ENCODE measurements around the gene BPTF. TPM values are rescaled to one million over a fixed set of nuclear protein-coding genes. Genes with fewer than 3 reads are reported as not detected.
"Not testable (repeated sequence)": the region's sequence is repeated elsewhere in the genome, so short reads cannot be mapped to it uniquely, and the experiment has no call there.

BPTF gene
- polyA plus RNA-seq, 1 of the 3 experiments (the other 2 are of a cell fraction): 61.4 TPM

DNA sequence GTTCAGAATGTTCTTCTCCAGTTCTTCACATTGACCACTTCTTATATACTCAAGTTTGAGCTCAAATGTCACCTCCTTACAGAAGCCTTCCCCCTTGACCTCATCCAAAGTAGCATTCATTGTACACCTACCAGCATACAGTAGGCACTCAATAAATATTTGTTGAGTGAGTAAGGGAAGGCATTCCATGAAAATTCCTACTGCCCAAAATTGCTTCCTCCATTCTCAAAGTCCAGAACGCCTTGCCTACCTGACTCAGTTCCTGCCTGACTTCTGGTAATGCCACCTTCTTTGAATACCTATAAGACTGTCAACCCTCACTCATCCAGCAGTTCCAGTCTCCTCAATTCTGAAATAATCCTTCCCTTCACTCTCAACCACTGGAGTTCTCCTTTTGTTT, 14.8 kb upstream of the BPTF start:
- DNase-seq: no peak
- no peak overlapping the region for H3K4me3 ChIP-seq (ENCODE audit: low read depth in 2 of 2, low read length in 1 of 2)
- 64% methylated on average over 1 of the region's 1 CpG for WGBS (ENCODE audit: low lambda C conversion rate)
- H3K27ac ChIP-seq (ENCODE audit: low read depth in 2 of 2, low read length in 1 of 2): no peak overlapping the region
- no peaks in the 10 kb centered on the region for H3K36me3 ChIP-seq (replicated peaks in 1 of 2; ENCODE audit: control insufficient read depth in 1 of 2, insufficient read depth in 2 of 2, low read length in 1 of 2)
- H4K20me1 ChIP-seq (ENCODE audit: insufficient read depth): no peaks in the 10 kb centered on the region
- H3K79me2 ChIP-seq (ENCODE audit: insufficient read depth): no peaks in the 10 kb centered on the region
- TF ChIP-seq TEAD4 (IDR thresholded peaks at IDR 0.05; ENCODE audit: borderline replicate concordance, insufficient read depth): no peak
- TF ChIP-seq YY1 (IDR thresholded peaks at IDR 0.05; ENCODE audit: low read depth): no peak
- no peak for TF ChIP-seq USF1 (IDR thresholded peaks at IDR 0.05; ENCODE audit: borderline replicate concordance, low read depth)
- TF ChIP-seq IRF3 (IDR thresholded peaks at IDR 0.05; ENCODE audit: low read depth, low read length): no peak
- TF ChIP-seq NRF1 (IDR thresholded peaks at IDR 0.05; ENCODE audit: low read depth, low read length): no peak
- no peak for TF ChIP-seq MEF2A (IDR thresholded peaks at IDR 0.05; ENCODE audit: borderline replicate concordance, low read depth)
- TF ChIP-seq USF2 (IDR thresholded peaks at IDR 0.05; ENCODE audit: borderline replicate concordance, low read depth, low read length): no peak
- TF ChIP-seq CHD2 (IDR thresholded peaks at IDR 0.05; ENCODE audit: low read length, partially characterized antibody): no peak
- TF ChIP-seq JUND (IDR thresholded peaks at IDR 0.05): no peak
- TF ChIP-seq RAD21 (IDR thresholded peaks at IDR 0.05; ENCODE audit: low read length): no peak
- TF ChIP-seq TAF1 (IDR thresholded peaks at IDR 0.05; ENCODE audit: borderline replicate concordance, low read depth, low read length): no peak
- TF ChIP-seq FOSL2 (IDR thresholded peaks at IDR 0.05; ENCODE audit: borderline replicate concordance, low read depth): no peak
- no peak for TF ChIP-seq REST (IDR thresholded peaks at IDR 0.05; ENCODE audit: low read depth, low read length)
- TF ChIP-seq NFIC (IDR thresholded peaks at IDR 0.05; ENCODE audit: borderline replicate concordance): no peak
- TF ChIP-seq FOXM1 (IDR thresholded peaks at IDR 0.05; ENCODE audit: low read depth): no peak
- no peak for TF ChIP-seq EP300 (IDR thresholded peaks at IDR 0.05; ENCODE audit: borderline replicate concordance in 1 of 2, low read depth in 1 of 2, low read length in 1 of 2)
- no peaks in the 10 kb centered on the region for H3K27me3 ChIP-seq (ENCODE audit: insufficient read depth)
- peaks cover 6% of the 10 kb centered on the region for H3F3A ChIP-seq (replicated peaks; ENCODE audit: insufficient read depth)
- ChIA-PET POLR2A (no interaction called here), CTCF (interaction anchor here (2.3 to 3.6 kb wide), 2 partner anchors 10 to 14 kb away, joined by 12 to 13 read pairs; partner anchors contain the start of gene BPTF)
- H3K9me2 ChIP-seq: no peaks in the 10 kb centered on the region
- no peak overlapping the region for H3K9ac ChIP-seq
- no peak overlapping the region for H2AFZ ChIP-seq (ENCODE audit: low read depth)
- no peaks in the 10 kb centered on the region for H3K9me3 ChIP-seq
- no peaks in the 10 kb centered on the region for H3K4me1 ChIP-seq (ENCODE audit: control insufficient read depth in 1 of 2, insufficient read depth in 2 of 2, low read depth in 1 of 2, low read length in 1 of 2)
- no peak overlapping the region for H3K4me2 ChIP-seq

- CTCF ChIA-PET: interaction anchor here (1.6 to 3.6 kb wide), 3 partner anchors 11 to 12 kb away, joined by 3 to 12 read pairs (median 7); partner anchors contain the start of gene BPTF
- H3K4me1 ChIP-seq (ENCODE audit: control insufficient read depth in 1 of 2, insufficient read depth in 2 of 2, low read depth in 1 of 2, low read length in 1 of 2); DNase-seq; H3K27me3 ChIP-seq (ENCODE audit: insufficient read depth); H3K4me2 ChIP-seq; H3K36me3 ChIP-seq (replicated peaks in 1 of 2; ENCODE audit: control insufficient read depth in 1 of 2, insufficient read depth in 2 of 2, low read length in 1 of 2); H3K9ac ChIP-seq; H2AFZ ChIP-seq (ENCODE audit: low read depth); POLR2A ChIA-PET; H3K9me3 ChIP-seq; H4K20me1 ChIP-seq (ENCODE audit: insufficient read depth); H3F3A ChIP-seq (replicated peaks; ENCODE audit: insufficient read depth); H3K4me3 ChIP-seq (ENCODE audit: low read depth in 2 of 2, low read length in 1 of 2); H3K27ac ChIP-seq (ENCODE audit: low read depth in 2 of 2, low read length in 1 of 2); H3K79me2 ChIP-seq (ENCODE audit: insufficient read depth); H3K9me2 ChIP-seq: not testable (repeated sequence)
- 88% methylated on average over 6 of the region's 6 CpGs for WGBS (ENCODE audit: low lambda C conversion rate)
Measured at GRCh38 chr17:67812380-67812779, 12.9 kb upstream of the BPTF start.

All from SK-N-SH (cell line).